Transverse colon (tissue), 4 donors: ENCODE measurements around the gene MAP4.

Experiments
- CTCF ChIP-seq, 5 experiments: fragments of 200-600 bp in 3 of 5; fragments of 450-650 bp in 2 of 5; sonication (generic) in 3 of 5; IDR thresholded peaks; 1 replicate in 2 of 5; 2 replicates in 3 of 5; pipeline ENCODE4 v1.5.1; 2016 to 2017; ENCODE audit warnings: antibody characterized with exemption in 5 of 5, inconsistent platforms in 3 of 5, mild to moderate bottlenecking in 2 of 5, moderate library complexity in 1 of 5
- EP300 ChIP-seq: sonication (generic); formaldehyde crosslinking; IDR thresholded peaks from one replicate; pipeline ENCODE4 v1.6.1; 2017; ENCODE audit warnings: antibody characterized with exemption, low read depth
- POLR2A ChIP-seq: fragments of 450-650 bp; IDR thresholded peaks from one replicate; pipeline ENCODE4 v1.6.1; 2016; ENCODE audit warnings: antibody characterized with exemption, mild to moderate bottlenecking, moderate library complexity
- POLR2AphosphoS5 ChIP-seq, 3 donors: sonication (generic); formaldehyde crosslinking; IDR thresholded peaks; one replicate each; pipeline ENCODE4 v1.6.1; 2016; ENCODE audit warnings: antibody characterized with exemption in 3 of 3

- TF ChIP-seq CTCF (IDR thresholded peaks at IDR 0.05) (no peak), POLR2AphosphoS5 (IDR thresholded peaks at IDR 0.05) (no peak), POLR2A (no peak), EP300 (no peak)
Measured at GRCh38 chr3:47852604-47853602, 163.3 kb downstream of the MAP4 start.
